Upper lobe of left lung (tissue), 6 donors: Measurements from ENCODE around the gene LAMB1. TPM values are rescaled to one million over a fixed set of nuclear protein-coding genes. Genes with fewer than 3 reads are reported as not detected.
"Not testable (repeated sequence)": the region's sequence is repeated elsewhere in the genome, so short reads cannot be mapped to it uniquely, and the experiment has no call there.

Experiments
- ATAC-seq, 2 donors: fragments of 200-7000 bp; cut with Tn5 transposase; one replicate each; pipeline ENCODE4 v1.9.1; 2022; ENCODE audit warnings: mild to moderate bottlenecking in 2 of 2, moderate library complexity in 2 of 2; ENCODE audit not compliant: low FRiP score in 2 of 2
- DNase-seq, 2 donors: peaks; one replicate each; pipeline ENCODE4 v3.0.0-alpha.2; 2019 to 2020
- H3K27ac ChIP-seq, 4 donors: fragments of 200-600 bp; sonication (generic); one replicate each; pipeline ENCODE4 v1.5.1; 2016 to 2019
- H3K27me3 ChIP-seq, 4 donors: fragments of 200-600 bp; sonication (generic); one replicate each; pipeline ENCODE4 v1.5.1; 2017 to 2019
- H3K36me3 ChIP-seq, 4 donors: fragments of 200-600 bp; sonication (generic); one replicate each; pipeline ENCODE4 v1.5.1; 2016 to 2019
- H3K4me1 ChIP-seq, 4 donors: fragments of 200-600 bp; sonication (generic); one replicate each; pipeline ENCODE4 v1.5.1; 2018 to 2019
- H3K4me3 ChIP-seq, 4 donors: fragments of 200-600 bp; sonication (generic); one replicate each; pipeline ENCODE4 v1.5.1; 2017 to 2019; ENCODE audit warnings: mild to moderate bottlenecking in 2 of 4, moderate library complexity in 1 of 4
- H3K9me3 ChIP-seq, 4 donors: fragments of 200-600 bp; sonication (generic); one replicate each; pipeline ENCODE4 v1.5.1; 2018 to 2019
- EP300 ChIP-seq, 4 donors: sonication (generic); formaldehyde crosslinking; IDR thresholded peaks; one replicate each; pipeline ENCODE4 v1.5.1; 2017; ENCODE audit warnings: antibody characterized with exemption in 4 of 4, control low read depth in 2 of 4
- POLR2A ChIP-seq, 4 donors: fragments of 450-650 bp; IDR thresholded peaks; one replicate each; pipeline ENCODE4 v1.5.1; 2016 to 2017; ENCODE audit warnings: antibody characterized with exemption in 4 of 4, mild to moderate bottlenecking in 2 of 4
- POLR2AphosphoS5 ChIP-seq, 2 donors: sonication (generic); formaldehyde crosslinking; IDR thresholded peaks; one replicate each; pipeline ENCODE4 v1.5.1; 2017; ENCODE audit warnings: antibody characterized with exemption in 2 of 2
- WGBS, 2 donors: methylation state at CpG; one replicate each; pipeline ENCODE4 v1.1.5; 2017 to 2018; 5-methylcytosine and 5-hydroxymethylcytosine counted together
- total RNA-seq, 6 donors: library from RNA; depleted of rRNA in 4 of 6; stranded (reverse); fragments of >200 nt in 4 of 6; gene quantifications; one replicate each; pipeline versions ENCODE4 v1.1.0 to v1.2.1, GENCODE V29; 2016 to 2021
- TF ChIP-seq, protein P1 (sequence below), 6 experiments: fragments of 450-650 bp in 4 of 6; fragments of 200-600 bp in 2 of 6; sonication (generic) in 2 of 6; IDR thresholded peaks; one replicate each; pipeline ENCODE4 v1.5.1; 2016 to 2019; ENCODE audit warnings: antibody characterized with exemption in 6 of 6
- donor health status: DM: no; HTN: no; CAD: no; lungs with moderate emphysema.
- donor health status: DM: no; HTN: yes; CAD: no; lungs with severe emphysema.

The LAMB1 gene
- total RNA-seq, 6 donors from 2014 or later, result 100 to 443 (median 135) TPM

DNA sequence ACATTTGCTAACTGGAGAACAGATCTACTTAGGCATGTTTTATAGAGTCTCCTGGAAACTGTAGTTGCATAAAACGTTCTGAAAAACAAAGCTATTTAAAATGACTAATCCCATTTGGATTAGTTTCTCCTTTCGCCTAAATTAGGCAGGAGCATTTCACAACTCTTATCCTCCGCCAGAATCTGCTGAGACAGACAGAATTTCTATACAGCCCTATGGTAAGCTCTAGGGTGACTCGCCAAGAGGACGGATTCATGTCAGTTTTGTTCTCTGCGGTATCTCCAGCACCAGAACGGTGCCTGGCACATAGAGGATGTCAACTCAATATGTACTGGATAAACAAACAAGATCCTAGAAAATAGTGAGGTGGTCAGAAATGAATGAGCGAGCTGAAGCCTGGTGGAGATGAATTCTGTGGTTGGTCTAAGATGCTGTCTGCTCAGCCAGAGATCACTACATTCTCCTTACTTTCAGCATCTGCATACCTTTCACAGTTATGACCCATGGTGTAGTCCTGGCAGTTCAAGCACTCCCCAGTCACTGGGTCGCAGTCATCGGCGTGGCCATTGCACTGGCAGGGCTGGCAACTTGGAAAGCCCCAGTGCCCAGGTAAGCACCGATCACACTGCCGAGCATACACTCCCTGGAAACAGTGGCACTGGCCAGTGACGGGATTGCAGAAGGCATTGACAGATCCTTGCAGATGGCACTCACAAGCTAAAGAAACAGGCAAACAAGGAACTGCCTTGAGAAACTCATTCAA lies 44.0 kb downstream of the LAMB1 start:
- no peaks in the 10 kb centered on the region for H3K9me3 ChIP-seq
- WGBS, 2 donors, result 66 to 81% methylated on average over 12 to 14 of the region's 14 CpGs
- peaks cover 0 to 6% (median 4%) of the 10 kb centered on the region in 4 donors for H3K4me1 ChIP-seq
- peak; percentile 40 to 85 for ATAC-seq
- peaks cover 0 to 33% (median 1%) of the 10 kb centered on the region in 4 donors for H3K36me3 ChIP-seq
- H3K4me3 ChIP-seq, result no peak overlapping the region
- no peaks in the 10 kb centered on the region for H3K27me3 ChIP-seq
- peak in 1 of 2 donors; percentile 20 for DNase-seq
- TF ChIP-seq POLR2AphosphoS5 (IDR thresholded peaks at IDR 0.05), result peak in 1 of 2 donors; percentile 42
- no peak for TF ChIP-seq EP300 (IDR thresholded peaks at IDR 0.05)
- H3K27ac ChIP-seq, result peak overlapping the region in 3 of 4 donors; percentile 9 to 64 (median 44)

DNA sequence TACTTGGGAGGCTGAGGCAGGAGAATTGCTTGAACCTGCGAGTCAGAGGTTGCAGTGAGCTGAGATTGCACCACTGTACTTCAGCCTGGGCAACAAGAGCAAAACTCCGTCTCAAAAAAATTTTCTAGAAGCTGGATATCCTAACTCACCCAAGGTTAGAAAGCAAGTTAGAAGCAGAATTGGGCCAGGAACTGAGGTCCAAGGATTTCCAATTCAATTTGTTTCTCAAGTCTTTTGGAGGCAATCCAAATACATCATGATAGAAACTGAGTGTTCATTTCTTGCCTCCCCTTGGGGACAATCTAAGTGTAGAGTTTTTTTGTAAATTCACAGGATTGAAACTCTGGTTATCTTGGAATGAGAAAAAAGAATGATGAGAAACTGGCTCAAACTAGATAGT lies 45.5 kb downstream of the LAMB1 start:
- H3K36me3 ChIP-seq, result peaks cover 0 to 37% (median 2%) of the 10 kb centered on the region in 4 donors
- ATAC-seq, result peak in 1 of 2 donors; percentile 58
- DNase-seq, result no peak

DNA sequence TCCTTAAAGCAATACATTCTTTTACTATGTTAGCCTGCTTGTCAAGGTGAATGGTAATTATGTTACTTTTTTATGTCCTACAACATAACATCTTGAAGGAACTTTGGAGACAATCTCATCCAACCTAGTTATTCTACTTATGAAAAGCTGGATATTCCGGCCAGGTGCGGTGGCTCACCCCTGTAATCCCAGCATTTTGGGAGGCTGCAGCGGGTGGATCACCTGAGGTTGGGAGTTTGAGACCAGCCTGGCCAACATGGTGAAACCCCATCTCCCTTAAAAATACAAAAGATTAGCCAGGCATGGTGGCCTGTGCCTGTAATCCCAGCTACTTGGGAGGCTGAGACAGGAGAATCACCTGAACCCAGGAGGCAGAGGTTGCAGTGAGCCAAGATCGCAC lies 46.0 kb downstream of the LAMB1 start:
- not testable (repeated sequence) for ATAC-seq, H3K27me3 ChIP-seq, DNase-seq, H3K4me3 ChIP-seq, H3K9me3 ChIP-seq
- H3K36me3 ChIP-seq, result peaks cover 0 to 41% (median 2%) of the 10 kb centered on the region in 4 donors
- H3K4me1 ChIP-seq, result peaks cover 4 to 13% (median 9%) of the 10 kb centered on the region in 4 donors
- peak overlapping the region in 2 of 4 donors; percentile 10 to 64 for H3K27ac ChIP-seq
- WGBS, 2 donors, result 91 to 92% methylated on average over 4 of the region's 4 CpGs

More for the DNA sequence above, 45.5 kb downstream of the LAMB1 start:
- H3K27ac ChIP-seq, result peak overlapping the region in 3 of 4 donors; percentile 10 to 64 (median 35)
- WGBS, 2 donors, result 82 to 100% methylated on average over 2 of the region's 2 CpGs
- peaks cover 3 to 12% (median 6%) of the 10 kb centered on the region in 4 donors for H3K4me1 ChIP-seq
- no peaks in the 10 kb centered on the region for H3K9me3 ChIP-seq
- H3K4me3 ChIP-seq, result no peak overlapping the region
- no peak for TF ChIP-seq POLR2AphosphoS5 (IDR thresholded peaks at IDR 0.05)
- TF ChIP-seq POLR2A (IDR thresholded peaks at IDR 0.05), result no peak
- TF ChIP-seq, protein P1, sequence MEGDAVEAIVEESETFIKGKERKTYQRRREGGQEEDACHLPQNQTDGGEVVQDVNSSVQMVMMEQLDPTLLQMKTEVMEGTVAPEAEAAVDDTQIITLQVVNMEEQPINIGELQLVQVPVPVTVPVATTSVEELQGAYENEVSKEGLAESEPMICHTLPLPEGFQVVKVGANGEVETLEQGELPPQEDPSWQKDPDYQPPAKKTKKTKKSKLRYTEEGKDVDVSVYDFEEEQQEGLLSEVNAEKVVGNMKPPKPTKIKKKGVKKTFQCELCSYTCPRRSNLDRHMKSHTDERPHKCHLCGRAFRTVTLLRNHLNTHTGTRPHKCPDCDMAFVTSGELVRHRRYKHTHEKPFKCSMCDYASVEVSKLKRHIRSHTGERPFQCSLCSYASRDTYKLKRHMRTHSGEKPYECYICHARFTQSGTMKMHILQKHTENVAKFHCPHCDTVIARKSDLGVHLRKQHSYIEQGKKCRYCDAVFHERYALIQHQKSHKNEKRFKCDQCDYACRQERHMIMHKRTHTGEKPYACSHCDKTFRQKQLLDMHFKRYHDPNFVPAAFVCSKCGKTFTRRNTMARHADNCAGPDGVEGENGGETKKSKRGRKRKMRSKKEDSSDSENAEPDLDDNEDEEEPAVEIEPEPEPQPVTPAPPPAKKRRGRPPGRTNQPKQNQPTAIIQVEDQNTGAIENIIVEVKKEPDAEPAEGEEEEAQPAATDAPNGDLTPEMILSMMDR (IDR thresholded peaks at IDR 0.05), result no peak
- TF ChIP-seq EP300 (IDR thresholded peaks at IDR 0.05), result no peak
- no peaks in the 10 kb centered on the region for H3K27me3 ChIP-seq

DNA sequence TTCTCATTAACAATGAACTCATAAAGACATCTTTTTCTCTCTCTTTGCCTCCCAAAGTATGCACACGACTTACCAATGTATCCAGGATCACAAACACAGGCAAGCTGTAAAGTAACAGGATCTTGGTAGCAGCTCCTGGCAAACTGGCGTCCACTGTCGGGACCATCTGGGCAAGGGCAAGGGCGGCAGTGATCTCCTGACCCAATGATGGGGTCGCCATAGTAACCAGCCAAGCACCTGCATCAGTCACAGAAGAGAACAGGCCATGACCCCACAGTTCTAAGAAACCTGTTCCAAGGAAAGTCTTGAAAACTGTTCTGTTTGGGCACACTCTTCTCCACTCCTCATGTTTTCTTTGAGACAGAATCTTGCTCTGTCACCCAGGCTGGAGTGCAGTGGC lies 47.6 kb downstream of the LAMB1 start:
- ATAC-seq (no peak), DNase-seq (no peak)
- WGBS, 2 donors, result 86% methylated on average over 5 of the region's 5 CpGs
- Histone ChIP-seq H3K4me3 (no peak overlapping the region), H3K4me1 (peaks cover 4 to 21% (median 13%) of the 10 kb centered on the region in 4 donors), H3K9me3 (no peaks in the 10 kb centered on the region), H3K36me3 (peaks cover 0 to 47% (median 2%) of the 10 kb centered on the region in 4 donors), H3K27me3 (no peaks in the 10 kb centered on the region), H3K27ac (no peak overlapping the region)
- TF ChIP-seq, protein P1 (IDR thresholded peaks at IDR 0.05), result no peak

DNA sequence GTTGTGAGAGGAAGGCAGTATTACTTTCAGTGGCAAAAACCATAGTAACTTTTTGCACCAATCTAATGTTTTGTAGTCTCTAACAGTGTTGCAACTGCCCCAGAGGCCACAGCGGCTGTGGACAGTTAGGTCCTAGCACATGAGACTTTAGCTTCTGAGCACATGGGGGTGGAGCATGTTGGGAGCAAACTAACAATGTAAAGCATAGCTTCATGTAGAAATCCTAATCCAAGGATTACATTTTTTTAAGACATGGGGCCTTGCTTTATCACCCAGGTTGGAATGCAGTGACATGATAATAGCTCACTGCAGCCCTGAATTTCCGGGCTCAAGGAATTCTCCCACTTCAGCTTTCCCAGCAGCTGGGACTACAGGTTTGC lies 49.0 kb downstream of the LAMB1 start:
- Histone ChIP-seq H3K4me3 (no peak overlapping the region), H3K27ac (no peak overlapping the region), H3K9me3 (no peaks in the 10 kb centered on the region), H3K36me3 (peaks cover 0 to 40% (median 2%) of the 10 kb centered on the region in 4 donors), H3K4me1 (peaks cover 4 to 21% (median 17%) of the 10 kb centered on the region in 4 donors), H3K27me3 (no peaks in the 10 kb centered on the region)
- 66 to 68% methylated on average over 2 of the region's 2 CpGs for WGBS, 2 donors
- TF ChIP-seq POLR2A (IDR thresholded peaks at IDR 0.05) (no peak), EP300 (IDR thresholded peaks at IDR 0.05) (no peak), POLR2AphosphoS5 (IDR thresholded peaks at IDR 0.05) (no peak)
- TF ChIP-seq, protein P1 (IDR thresholded peaks at IDR 0.05), result no peak
- no peak for ATAC-seq
- DNase-seq, result no peak
